PFSK-1 (cell line): ENCODE data around the gene GALNTL6.

ENCODE experiments used
- POLR2AphosphoS5 ChIP-seq: IDR thresholded peaks from 2 replicates; pipeline ENCODE4 v1.6.1; 2012; ENCODE audit warnings: low read depth, mild to moderate bottlenecking, control low read depth, low read length, moderate library complexity
- SIN3A ChIP-seq: IDR thresholded peaks from 2 replicates; pipeline ENCODE4 v1.6.1; 2012; ENCODE audit warnings: mild to moderate bottlenecking, low read length, moderate library complexity, borderline replicate concordance; ENCODE audit not compliant: insufficient read depth
- TAF1 ChIP-seq: IDR thresholded peaks from 2 replicates; pipeline ENCODE4 v1.6.1; 2012; ENCODE audit warnings: low read length, control low read depth, borderline replicate concordance; ENCODE audit not compliant: insufficient read depth

- TF ChIP-seq TAF1 (no peak), POLR2AphosphoS5 (no peak), SIN3A (no peak)
These were observed 1179.6 kb downstream of the GALNTL6 start for GRCh38 chr4:172992648-172993378.
